H1 (cell line): ENCODE results near the gene UROC1.

Experiments
- CEBPB ChIP-seq: IDR thresholded peaks from 2 replicates; pipeline ENCODE4 v1.6.1; 2012; ENCODE audit warnings: low read depth, low read length
- EP300 ChIP-seq, 2 experiments: IDR thresholded peaks; 1 replicate in 1 of 2; 2 replicates in 1 of 2; pipeline ENCODE4 v1.6.1; 2011 to 2012; ENCODE audit warnings: low read depth in 2 of 2, low read length in 2 of 2, mild to moderate bottlenecking in 2 of 2, borderline replicate concordance in 1 of 2, inconsistent platforms in 1 of 2, moderate library complexity in 1 of 2
- EZH2 ChIP-seq: fragments of 200-600 bp; sonication (generic); IDR thresholded peaks from 2 replicates; pipeline ENCODE4 v1.7.1; 2012; ENCODE audit warnings: low read depth, mild to moderate bottlenecking, moderate library complexity, low read length, inconsistent platforms; ENCODE audit not compliant: severe bottlenecking
- MAX ChIP-seq: IDR thresholded peaks from 2 replicates; pipeline ENCODE4 v1.6.1; 2012; ENCODE audit warnings: inconsistent platforms
- POLR2A ChIP-seq, 2 experiments: IDR thresholded peaks; 1 replicate in 1 of 2; 2 replicates in 1 of 2; pipeline ENCODE4 v1.6.1; 2011; ENCODE audit warnings: low read depth in 2 of 2, low read length in 2 of 2, mild to moderate bottlenecking in 2 of 2; ENCODE audit errors: control extremely low read depth in 1 of 2
- POLR2AphosphoS5 ChIP-seq: IDR thresholded peaks from 2 replicates; pipeline ENCODE4 v1.6.1; 2011; ENCODE audit warnings: low read depth, low read length
- RFX5 ChIP-seq: IDR thresholded peaks from 2 replicates; pipeline ENCODE4 v1.6.1; 2011; ENCODE audit warnings: low read depth, low read length, improper control_type of control experiment, borderline replicate concordance
- TBP ChIP-seq: IDR thresholded peaks from 2 replicates; pipeline ENCODE4 v1.6.1; 2011; ENCODE audit warnings: low read depth, low read length, improper control_type of control experiment
- USF2 ChIP-seq: IDR thresholded peaks from 2 replicates; pipeline ENCODE4 v1.6.1; 2011; ENCODE audit warnings: low read length, improper control_type of control experiment
- ZNF274 ChIP-seq: IDR thresholded peaks from 2 replicates; pipeline ENCODE4 v1.7.0; 2012; ENCODE audit warnings: low read length, borderline replicate concordance; ENCODE audit errors: extremely low read depth
- TF ChIP-seq, protein P1 (sequence below), 3 experiments: IDR thresholded peaks; 1 replicate in 2 of 3; 2 replicates in 1 of 3; pipeline versions ENCODE4 v1.5.1 to v1.6.1; 2011; ENCODE audit warnings: low read length in 3 of 3, mild to moderate bottlenecking in 3 of 3, inconsistent platforms in 2 of 3, low read depth in 1 of 3, moderate library complexity in 1 of 3; ENCODE audit not compliant: insufficient read depth in 1 of 3; ENCODE audit errors: control extremely low read depth in 1 of 3
- TF ChIP-seq, protein P2 (sequence below): IDR thresholded peaks from 2 replicates; pipeline ENCODE4 v1.6.1; 2011; ENCODE audit warnings: low read depth, mild to moderate bottlenecking, low read length; ENCODE audit not compliant: insufficient read depth

GRCh38 chr3:126491221-126492013 is 26.2 kb downstream of the UROC1 start:
- TF ChIP-seq, protein P1, sequence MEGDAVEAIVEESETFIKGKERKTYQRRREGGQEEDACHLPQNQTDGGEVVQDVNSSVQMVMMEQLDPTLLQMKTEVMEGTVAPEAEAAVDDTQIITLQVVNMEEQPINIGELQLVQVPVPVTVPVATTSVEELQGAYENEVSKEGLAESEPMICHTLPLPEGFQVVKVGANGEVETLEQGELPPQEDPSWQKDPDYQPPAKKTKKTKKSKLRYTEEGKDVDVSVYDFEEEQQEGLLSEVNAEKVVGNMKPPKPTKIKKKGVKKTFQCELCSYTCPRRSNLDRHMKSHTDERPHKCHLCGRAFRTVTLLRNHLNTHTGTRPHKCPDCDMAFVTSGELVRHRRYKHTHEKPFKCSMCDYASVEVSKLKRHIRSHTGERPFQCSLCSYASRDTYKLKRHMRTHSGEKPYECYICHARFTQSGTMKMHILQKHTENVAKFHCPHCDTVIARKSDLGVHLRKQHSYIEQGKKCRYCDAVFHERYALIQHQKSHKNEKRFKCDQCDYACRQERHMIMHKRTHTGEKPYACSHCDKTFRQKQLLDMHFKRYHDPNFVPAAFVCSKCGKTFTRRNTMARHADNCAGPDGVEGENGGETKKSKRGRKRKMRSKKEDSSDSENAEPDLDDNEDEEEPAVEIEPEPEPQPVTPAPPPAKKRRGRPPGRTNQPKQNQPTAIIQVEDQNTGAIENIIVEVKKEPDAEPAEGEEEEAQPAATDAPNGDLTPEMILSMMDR (IDR thresholded peaks at IDR 0.05; ENCODE audit: control extremely low read depth in 1 of 3, insufficient read depth in 1 of 3, low read depth in 1 of 3, low read length in 3 of 3), result no peak
- TF ChIP-seq ZNF274 (no peak), EZH2 (no peak), EP300 (IDR thresholded peaks at IDR 0.05; ENCODE audit: borderline replicate concordance in 1 of 2, low read depth in 2 of 2, low read length in 2 of 2) (no peak), USF2 (no peak), TBP (no peak), POLR2A (IDR thresholded peaks at IDR 0.05; ENCODE audit: control extremely low read depth in 1 of 2, low read depth in 2 of 2, low read length in 2 of 2) (no peak), POLR2AphosphoS5 (no peak), MAX (no peak), CEBPB (no peak), RFX5 (no peak)
- TF ChIP-seq, protein P2, sequence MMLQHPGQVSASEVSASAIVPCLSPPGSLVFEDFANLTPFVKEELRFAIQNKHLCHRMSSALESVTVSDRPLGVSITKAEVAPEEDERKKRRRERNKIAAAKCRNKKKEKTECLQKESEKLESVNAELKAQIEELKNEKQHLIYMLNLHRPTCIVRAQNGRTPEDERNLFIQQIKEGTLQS, result no peak
